ENCODE data around the gene HERC2. TPM values are rescaled to one million over a fixed set of nuclear protein-coding genes. Genes with fewer than 3 reads are reported as not detected.

The HERC2 gene
- total RNA-seq, 2 experiments from 2014 or later, result 36.0 to 36.5 TPM

DNA sequence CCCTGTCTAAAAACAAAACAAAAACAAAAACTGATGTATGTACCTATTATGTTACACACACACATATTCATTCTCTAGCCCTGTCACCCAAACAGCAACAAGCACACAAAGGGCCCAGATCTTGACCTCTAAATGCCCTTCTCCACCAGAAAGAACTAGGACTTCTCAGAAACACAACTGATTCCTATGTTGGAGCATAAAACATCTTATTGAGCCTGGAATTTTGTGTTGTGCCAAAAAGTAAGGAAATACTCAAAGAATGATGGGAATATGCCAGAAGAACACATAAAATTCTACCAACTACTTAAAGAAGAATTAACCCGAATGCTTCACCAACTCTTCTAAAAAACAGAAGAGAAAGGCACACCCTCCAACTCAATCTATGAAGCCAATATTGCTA is 156.2 kb downstream of the HERC2 start:
- no peak for DNase-seq
- H3K4me1 Mint-ChIP-seq (ENCODE audit: low read depth), result no peaks in the 10 kb centered on the region
- H3K4me3 Mint-ChIP-seq, result no peak overlapping the region
- no peak for ATAC-seq (ENCODE audit: poor library complexity)
- intact Hi-C loops (cut with DNase I, micrococcal nuclease), result loop anchor here in 1 of 2 experiments (5.0 kb wide), 1 partner anchor 198 kb away; no protein-coding TSS in a partner anchor
- peaks cover 4% of the 10 kb centered on the region for H3K4me1 ChIP-seq (ENCODE audit: insufficient read depth, low read length)
- CTCF ChIA-PET, result no interaction called here
- H3K9me3 ChIP-seq (ENCODE audit: control insufficient read depth in 1 of 2, insufficient read depth in 1 of 2, low read length in 2 of 2), result no peaks in the 10 kb centered on the region
- no peak overlapping the region for H3K27ac Mint-ChIP-seq
- H3K27me3 Mint-ChIP-seq, result no peaks in the 10 kb centered on the region
- POLR2A ChIA-PET, result no interaction called here
- H3K36me3 Mint-ChIP-seq (ENCODE audit: low read depth), result peaks cover 95% of the 10 kb centered on the region
- no peak overlapping the region for H3K27ac ChIP-seq (ENCODE audit: low read depth in 1 of 2, low read length in 2 of 2)
- TF ChIP-seq, protein P1, sequence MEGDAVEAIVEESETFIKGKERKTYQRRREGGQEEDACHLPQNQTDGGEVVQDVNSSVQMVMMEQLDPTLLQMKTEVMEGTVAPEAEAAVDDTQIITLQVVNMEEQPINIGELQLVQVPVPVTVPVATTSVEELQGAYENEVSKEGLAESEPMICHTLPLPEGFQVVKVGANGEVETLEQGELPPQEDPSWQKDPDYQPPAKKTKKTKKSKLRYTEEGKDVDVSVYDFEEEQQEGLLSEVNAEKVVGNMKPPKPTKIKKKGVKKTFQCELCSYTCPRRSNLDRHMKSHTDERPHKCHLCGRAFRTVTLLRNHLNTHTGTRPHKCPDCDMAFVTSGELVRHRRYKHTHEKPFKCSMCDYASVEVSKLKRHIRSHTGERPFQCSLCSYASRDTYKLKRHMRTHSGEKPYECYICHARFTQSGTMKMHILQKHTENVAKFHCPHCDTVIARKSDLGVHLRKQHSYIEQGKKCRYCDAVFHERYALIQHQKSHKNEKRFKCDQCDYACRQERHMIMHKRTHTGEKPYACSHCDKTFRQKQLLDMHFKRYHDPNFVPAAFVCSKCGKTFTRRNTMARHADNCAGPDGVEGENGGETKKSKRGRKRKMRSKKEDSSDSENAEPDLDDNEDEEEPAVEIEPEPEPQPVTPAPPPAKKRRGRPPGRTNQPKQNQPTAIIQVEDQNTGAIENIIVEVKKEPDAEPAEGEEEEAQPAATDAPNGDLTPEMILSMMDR (IDR thresholded peaks at IDR 0.05), result no peak
- no peaks in the 10 kb centered on the region for H3K9me3 Mint-ChIP-seq
- H3K4me3 ChIP-seq (ENCODE audit: low read length), result no peak overlapping the region
- no peaks in the 10 kb centered on the region for H3K27me3 ChIP-seq (ENCODE audit: control insufficient read depth in 1 of 2, insufficient read depth in 2 of 2, low read length in 2 of 2)
- H3K36me3 ChIP-seq (ENCODE audit: insufficient read depth, low read length), result peaks cover 61% of the 10 kb centered on the region

DNA sequence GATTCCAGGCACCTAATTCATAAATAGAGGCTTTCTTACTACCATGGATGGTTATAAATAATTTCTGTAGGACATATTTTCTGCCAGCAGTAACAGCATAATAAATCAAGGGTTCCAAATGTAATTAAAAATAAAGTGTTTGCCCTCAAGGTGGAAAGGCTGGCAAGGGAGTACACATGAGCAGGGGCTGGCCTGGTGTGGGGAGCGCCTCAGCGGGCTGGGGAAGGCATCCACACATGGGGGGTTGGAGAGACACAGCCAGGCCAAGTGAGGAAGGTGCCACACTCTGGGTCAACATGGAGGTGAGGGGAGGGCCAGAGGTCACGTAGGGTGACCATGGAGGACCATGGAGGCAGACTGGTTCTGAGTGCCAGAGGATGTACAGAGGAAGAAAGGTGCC is 157.1 kb downstream of the HERC2 start:
- no peak overlapping the region for H3K4me3 Mint-ChIP-seq
- no peaks in the 10 kb centered on the region for H3K9me3 ChIP-seq (ENCODE audit: control insufficient read depth in 1 of 2, insufficient read depth in 1 of 2, low read length in 2 of 2)
- TF ChIP-seq, protein P1 (IDR thresholded peaks at IDR 0.05), result no peak
- H3K4me1 Mint-ChIP-seq (ENCODE audit: low read depth), result no peaks in the 10 kb centered on the region
- ATAC-seq (ENCODE audit: poor library complexity) (no peak), DNase-seq (no peak)
- POLR2A ChIA-PET, result no interaction called here
- CTCF ChIA-PET, result no interaction called here
- no peak overlapping the region for H3K4me3 ChIP-seq (ENCODE audit: low read length)
- peaks cover 89% of the 10 kb centered on the region for H3K36me3 Mint-ChIP-seq (ENCODE audit: low read depth)
- no peaks in the 10 kb centered on the region for H3K9me3 Mint-ChIP-seq
- no peaks in the 10 kb centered on the region for H3K27me3 Mint-ChIP-seq
- H3K36me3 ChIP-seq (ENCODE audit: insufficient read depth, low read length), result peaks cover 61% of the 10 kb centered on the region
- intact Hi-C loops (cut with DNase I, micrococcal nuclease), result loop anchor here in 1 of 2 experiments (5.0 kb wide), 1 partner anchor 198 kb away; no protein-coding TSS in a partner anchor
- peaks cover 4% of the 10 kb centered on the region for H3K4me1 ChIP-seq (ENCODE audit: insufficient read depth, low read length)
- H3K27me3 ChIP-seq (ENCODE audit: control insufficient read depth in 1 of 2, insufficient read depth in 2 of 2, low read length in 2 of 2), result no peaks in the 10 kb centered on the region
- no peak overlapping the region for H3K27ac ChIP-seq (ENCODE audit: low read depth in 1 of 2, low read length in 2 of 2)
- H3K27ac Mint-ChIP-seq, result no peak overlapping the region

DNA sequence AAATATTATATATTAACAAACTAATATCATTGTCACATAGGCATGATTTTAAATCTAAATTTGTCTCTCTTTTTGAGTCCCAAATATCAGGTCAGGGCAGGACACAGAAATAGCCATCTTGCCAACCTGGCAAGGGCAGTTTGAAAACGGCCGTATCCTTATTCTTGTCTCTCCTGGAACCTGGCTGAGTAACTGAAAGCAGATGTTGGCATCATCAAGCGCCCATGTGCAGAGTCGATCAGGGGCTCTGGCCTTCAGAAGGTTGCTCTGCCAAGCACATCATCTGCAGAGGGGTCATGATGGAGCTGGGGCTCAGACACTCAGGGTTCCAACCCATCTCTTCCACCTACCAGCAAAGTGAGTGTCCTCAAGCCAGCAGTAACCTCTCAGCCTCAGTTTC is 167.7 kb downstream of the HERC2 start:
- peaks cover 6% of the 10 kb centered on the region for H3K9me3 Mint-ChIP-seq
- DNase-seq (no peak), ATAC-seq (ENCODE audit: poor library complexity) (no peak)
- peaks cover 48% of the 10 kb centered on the region for H3K36me3 Mint-ChIP-seq (ENCODE audit: low read depth)
- ChIA-PET POLR2A (no interaction called here), CTCF (no interaction called here)
- H3K27ac Mint-ChIP-seq, result no peak overlapping the region
- Histone ChIP-seq H3K27ac (ENCODE audit: low read depth in 1 of 2, low read length in 2 of 2) (no peak overlapping the region), H3K36me3 (ENCODE audit: insufficient read depth, low read length) (no peaks in the 10 kb centered on the region), H3K9me3 (ENCODE audit: control insufficient read depth in 1 of 2, insufficient read depth in 1 of 2, low read length in 2 of 2) (peaks cover 0 to 2% of the 10 kb centered on the region in 2 experiments), H3K4me3 (ENCODE audit: low read length) (no peak overlapping the region), H3K27me3 (ENCODE audit: control insufficient read depth in 1 of 2, insufficient read depth in 2 of 2, low read length in 2 of 2) (no peaks in the 10 kb centered on the region), H3K4me1 (ENCODE audit: insufficient read depth, low read length) (peaks cover 16% of the 10 kb centered on the region)
- intact Hi-C loops (cut with DNase I, micrococcal nuclease), result no loop called here
- peaks cover 7% of the 10 kb centered on the region for H3K4me1 Mint-ChIP-seq (ENCODE audit: low read depth)
- H3K4me3 Mint-ChIP-seq, result no peak overlapping the region
- TF ChIP-seq, protein P1 (IDR thresholded peaks at IDR 0.05), result no peak
- no peaks in the 10 kb centered on the region for H3K27me3 Mint-ChIP-seq

All from CD4-positive, alpha-beta T cell (primary cell).